GM18868 (cell line): ENCODE data around the gene KMT2C.
"Not testable (repeated sequence)": the region's sequence is repeated elsewhere in the genome, so short reads cannot be mapped to it uniquely, and the experiment has no call there.

ENCODE experiments used
- ATAC-seq: cut with Tn5 transposase; IDR thresholded peaks from one replicate; pipeline ENCODE4 v1.9.1; 2021; ENCODE audit warnings: mild to moderate bottlenecking, moderate library complexity; ENCODE audit not compliant: unreplicated experiment

KMT2C gene

DNA sequence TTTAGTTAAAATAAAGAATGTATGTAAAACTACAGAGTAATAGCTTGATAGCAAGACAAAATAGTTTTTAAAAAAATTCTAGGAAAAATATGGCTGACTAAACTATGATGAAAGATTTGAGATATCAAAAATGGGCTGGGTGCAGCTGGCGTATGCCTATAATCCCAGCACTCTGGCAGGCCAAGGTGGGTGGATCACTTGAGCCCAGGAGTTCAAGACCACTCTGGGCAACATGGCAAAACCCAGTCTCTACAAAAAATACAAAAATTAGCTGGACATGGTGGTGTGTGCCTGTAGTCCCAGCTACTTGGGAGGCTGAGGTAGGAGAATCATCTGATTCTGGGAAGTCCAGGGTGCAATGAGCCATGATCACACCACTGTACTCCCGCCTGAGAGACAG is 29.8 kb downstream of the KMT2C start:
- not testable (repeated sequence) for ATAC-seq

DNA sequence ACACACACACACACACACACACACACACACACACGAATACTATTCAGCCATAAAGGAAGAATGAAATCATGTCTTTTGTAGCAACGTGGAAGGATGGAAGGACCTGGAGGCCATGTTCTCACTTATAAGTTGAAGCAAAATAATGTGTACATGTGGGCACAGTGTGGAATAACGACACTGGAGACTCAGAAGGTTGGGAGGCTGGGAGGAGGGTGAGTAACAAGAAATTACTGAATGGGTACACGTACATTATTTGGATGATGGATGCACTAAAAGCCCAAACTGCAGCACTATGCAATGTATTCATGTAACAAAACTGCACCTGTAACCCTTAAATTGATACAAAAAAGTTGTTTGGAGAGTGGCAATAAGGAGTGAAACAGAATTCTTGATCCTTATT is 32.1 kb downstream of the KMT2C start:
- ATAC-seq, result no peak

DNA sequence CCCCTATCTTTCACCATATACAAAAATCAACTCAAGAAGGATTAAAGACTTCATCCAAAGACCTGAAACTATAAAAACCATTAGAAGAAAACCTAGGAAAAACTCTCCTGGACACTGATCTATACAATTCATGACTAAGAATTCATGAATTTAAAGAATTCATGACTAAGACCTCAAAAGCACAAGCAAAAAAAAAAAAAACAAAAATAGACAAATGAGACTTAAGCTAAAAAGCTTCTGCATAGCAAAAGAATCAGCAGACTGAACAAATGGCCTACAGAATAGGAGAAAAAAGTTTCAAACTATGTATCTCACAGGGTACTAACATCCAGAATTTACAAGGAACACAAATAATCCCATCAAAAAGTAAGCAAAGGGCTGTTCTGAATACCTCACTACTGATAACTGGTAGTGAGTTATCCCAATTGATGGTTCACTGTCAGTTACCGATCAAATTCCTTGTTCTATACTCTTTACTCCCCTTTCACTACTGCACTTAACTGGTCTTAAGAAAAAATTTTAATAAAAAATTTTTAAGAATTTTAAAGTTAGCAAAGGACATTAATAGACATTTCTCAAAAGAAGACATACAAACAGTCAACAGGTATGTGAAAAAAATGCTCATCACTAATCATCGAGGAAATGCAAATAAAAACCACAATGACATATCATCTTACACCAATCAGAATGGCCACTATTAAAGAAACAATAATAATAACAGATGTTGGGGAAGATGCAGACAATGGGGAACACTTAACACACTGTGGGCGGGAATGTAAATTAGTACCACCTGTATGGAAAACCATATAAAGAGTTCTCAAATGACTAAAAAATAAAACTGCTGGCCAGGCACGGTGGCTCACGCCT is 33.2 kb downstream of the KMT2C start:
- ATAC-seq, result no peak

GRCh38 chr7:152399344-152399743 is 36.5 kb downstream of the KMT2C start:
- ATAC-seq, result no peak

- no peak for ATAC-seq
Observed at GRCh38 chr7:152395112-152395511, 40.7 kb downstream of the KMT2C start.

DNA sequence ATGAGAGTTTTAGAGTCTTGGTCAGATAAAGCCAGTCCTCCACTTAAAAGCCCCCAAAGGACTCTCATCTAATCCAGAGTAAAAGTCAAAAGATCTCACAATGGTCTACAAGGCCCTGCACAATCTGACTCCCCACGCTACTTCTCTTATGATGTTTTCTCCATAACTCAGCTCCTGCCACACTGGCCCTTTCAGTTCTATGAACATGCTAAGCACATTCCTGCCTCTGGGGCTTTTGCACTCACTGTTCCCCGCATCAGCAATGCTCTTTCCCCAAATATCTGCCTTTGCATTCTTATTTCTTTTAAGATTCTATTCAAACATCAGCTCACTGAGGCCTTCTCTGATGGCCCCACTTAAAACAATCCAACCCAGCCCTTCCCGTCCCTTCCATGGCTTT is 41.6 kb downstream of the KMT2C start:
- not testable (repeated sequence) for ATAC-seq

DNA sequence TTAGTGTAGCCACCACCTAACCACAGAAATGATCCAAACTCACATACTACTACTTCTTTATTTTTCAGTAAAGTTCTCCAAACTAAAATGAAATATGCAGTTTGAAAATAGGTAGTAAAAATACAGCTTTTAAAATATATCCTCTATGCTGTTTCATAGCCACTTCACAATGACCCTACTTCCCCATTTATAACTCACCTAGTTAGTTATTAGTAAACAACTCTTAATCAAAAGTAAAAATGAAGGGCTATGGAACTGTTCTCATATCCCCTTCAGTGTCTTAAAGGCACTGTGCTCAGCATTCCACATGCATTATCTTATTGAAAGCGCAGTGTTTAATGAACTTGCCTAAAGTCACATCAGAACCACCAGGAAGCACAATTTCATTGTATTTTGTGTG is 43.5 kb downstream of the KMT2C start:
- ATAC-seq, result no peak

DNA sequence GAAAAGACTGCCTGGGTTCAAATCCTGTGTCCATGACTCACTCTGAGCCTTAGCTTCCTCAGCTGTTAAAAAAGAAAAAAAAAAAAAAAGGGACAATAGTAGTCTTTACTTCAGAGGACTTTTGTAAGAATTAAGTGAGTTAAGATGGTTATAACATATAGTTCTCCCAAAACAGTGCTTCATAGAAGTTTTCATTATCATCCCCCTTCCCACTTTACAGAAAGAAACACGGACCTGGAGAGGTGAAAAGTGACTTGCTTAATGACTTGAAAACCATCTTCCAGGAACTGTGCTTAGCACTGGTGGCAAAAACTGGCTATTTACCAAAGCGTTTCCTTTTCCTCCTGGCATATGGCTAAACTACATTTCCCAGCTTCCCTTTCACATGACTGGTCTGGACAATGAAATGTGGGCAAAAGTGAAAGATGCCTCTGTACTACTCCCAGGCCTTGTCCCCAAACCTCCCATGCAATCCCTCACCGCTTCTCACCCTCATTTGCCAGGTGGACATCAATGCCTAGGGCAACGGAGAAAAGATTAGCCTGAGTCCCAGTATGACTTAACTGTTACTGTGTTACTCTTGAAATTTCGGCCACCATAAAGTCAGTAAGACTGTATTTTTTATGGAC is 49.6 kb downstream of the KMT2C start:
- ATAC-seq, result not testable (repeated sequence)

DNA sequence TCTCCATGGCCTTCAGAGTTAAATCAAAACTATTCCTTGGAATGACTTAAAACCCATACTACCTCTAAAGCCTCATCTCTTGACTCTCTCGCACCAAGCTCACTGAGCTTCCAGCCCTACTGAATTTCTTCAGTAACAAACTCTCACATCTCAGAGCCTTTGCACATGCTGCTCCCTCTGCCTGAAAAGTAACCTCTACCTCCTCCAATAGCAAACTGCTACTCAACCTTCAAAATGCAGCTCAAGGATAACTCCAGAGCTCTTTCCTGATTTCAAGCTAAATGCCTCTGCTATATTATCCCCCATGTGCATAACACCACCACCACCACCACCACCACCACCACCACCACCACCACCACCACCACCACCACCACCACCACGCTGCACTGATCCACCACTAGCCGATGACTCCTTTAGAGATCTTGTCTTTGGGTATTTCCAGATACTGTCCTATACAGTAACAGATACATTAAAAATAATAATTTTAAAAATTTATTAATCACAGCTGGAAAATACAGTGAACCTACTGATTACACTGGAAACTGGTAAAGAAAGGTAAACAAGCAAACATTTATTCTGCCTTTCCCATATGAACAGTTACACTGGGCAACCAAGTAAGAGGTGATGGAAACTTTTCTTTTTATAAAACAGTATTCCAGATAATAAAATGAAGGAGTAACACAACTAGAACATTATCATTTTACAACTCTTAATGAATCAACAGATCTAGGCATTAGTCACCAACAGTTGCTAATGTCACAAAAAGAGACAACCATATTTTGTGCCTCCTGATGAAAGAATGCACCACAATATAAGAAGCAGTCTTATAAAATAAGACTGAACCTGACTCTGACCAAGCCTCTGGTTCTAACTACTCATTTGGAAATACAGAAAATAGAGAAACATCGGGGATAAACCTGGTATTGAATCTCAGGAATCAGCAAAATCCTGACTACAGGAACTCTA is 51.3 kb downstream of the KMT2C start:
- not testable (repeated sequence) for ATAC-seq

DNA sequence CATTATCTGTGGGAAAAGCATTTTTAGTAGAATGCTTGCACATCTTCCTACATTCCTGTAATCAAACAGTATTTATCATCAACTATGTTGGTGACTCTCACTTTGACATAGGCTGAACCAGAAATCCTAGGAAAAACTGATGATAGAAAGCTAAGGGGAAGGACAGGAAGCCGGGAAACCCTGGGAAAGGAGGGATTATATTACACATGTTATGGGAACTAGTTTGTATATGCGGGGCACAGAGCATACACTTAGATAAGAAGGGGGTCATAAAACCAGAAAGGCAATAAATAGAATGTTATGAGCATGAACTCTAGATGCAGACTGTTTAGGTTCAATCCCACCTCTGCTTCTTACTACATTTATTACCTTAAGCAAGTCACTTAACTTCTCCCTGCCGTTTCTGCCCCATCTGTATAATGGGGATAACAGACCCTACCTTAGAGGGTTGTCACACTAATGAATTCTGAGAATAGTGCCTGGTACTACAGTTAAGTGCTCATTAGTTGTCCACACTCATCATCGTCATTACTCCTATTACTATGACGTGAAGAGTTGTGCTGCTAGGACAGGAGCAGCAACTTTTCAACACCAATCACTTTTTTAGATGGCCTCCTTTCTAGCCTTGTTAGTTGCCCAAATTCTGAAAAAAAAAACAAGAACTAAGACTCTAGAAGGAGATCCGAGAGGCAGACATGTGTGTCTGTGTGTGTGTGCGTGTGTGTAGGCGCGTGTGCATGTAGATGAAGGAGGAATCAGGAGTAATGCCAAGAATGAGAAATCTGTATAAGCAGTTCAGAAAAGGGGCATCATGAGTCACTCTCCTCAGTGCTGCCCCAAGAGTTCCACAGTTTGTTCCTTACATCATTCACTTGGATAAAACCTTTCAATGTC is 52.2 kb downstream of the KMT2C start:
- ATAC-seq, result no peak

GRCh38 chr7:152382244-152382643 is 53.6 kb downstream of the KMT2C start:
- ATAC-seq, result no peak

DNA sequence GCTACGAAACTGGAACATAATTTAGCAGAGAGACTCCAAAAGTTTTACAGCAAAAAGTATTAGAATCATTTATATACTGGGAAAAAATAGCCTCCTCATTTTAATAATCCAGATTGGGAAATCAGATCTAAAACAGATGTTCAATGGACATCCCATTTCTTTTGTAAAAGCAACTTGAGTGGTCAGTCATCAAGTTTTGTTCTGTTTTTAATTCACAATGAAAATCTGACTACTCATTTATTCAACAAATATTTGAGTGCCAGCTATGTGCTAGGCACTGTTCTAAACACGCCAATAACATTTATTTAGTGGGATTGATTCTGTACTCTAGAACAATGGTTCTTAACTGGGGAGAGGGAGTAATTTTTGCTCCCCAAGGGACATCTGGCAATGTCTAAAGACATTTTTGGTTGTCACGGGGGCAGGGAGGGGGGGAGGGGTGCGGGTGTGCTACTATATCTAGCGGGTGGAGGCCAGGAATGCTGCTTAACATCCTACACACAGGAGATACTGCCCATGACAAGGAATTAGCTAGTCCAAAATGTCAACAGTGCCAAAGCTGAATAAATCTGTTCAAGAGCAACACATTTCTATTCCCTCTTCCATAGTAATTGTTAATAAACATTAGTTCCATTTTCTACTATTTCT is 54.7 kb downstream of the KMT2C start:
- ATAC-seq, result not testable (repeated sequence)

DNA sequence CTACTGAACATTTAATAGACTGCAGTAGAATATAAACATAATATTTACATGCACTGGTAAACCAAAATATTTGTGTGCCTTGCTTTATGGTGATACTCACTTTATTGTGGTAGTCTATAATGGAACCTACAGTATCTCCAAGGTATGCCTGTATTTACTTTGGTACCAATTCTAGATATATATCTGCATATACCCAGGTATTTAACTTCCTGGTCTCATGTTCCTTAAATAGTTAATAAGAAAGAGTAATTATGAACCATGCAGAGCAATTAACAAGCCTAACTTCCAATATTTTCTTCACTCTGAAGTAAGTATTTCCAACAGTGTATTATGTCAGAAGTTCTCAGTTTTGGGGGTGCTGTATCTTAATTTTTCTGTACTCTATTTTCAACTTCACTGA is 57.3 kb downstream of the KMT2C start:
- ATAC-seq, result not testable (repeated sequence)

DNA sequence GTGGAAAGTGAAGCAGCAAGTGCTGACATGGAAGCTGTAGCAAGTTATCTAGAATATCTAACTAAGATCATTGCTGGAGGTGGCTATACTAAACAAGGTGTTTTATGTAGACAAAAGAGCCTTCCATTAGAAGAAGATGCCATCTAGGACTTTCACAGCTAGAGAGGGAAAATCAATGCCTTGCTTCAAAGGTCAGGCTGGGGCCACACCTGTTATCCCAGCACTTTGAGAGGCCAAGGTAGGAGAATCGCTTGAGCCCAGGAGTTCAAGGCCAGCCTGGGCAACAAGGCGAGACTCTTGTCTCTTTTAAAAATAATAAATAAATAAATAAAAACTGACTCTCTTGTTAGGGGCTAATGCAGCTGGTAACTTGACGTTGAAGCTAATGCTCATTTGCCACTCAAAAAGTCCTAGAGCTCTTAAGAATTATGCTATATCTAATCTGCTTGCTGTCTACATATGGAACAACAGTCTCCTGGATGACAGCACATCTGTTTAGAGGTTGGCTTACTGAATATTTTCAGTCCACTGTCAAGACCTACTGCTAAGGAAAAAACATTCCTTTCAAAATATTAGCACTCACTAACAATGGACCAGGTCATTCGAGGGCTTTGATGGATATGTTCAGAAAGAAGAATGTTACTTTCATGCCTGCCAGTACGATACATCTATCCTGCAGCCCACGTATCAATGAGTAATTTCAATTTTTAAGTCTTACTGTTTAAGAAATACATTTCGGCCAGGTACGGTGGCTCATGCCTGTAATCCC is 58.9 kb downstream of the KMT2C start:
- ATAC-seq, result not testable (repeated sequence)

DNA sequence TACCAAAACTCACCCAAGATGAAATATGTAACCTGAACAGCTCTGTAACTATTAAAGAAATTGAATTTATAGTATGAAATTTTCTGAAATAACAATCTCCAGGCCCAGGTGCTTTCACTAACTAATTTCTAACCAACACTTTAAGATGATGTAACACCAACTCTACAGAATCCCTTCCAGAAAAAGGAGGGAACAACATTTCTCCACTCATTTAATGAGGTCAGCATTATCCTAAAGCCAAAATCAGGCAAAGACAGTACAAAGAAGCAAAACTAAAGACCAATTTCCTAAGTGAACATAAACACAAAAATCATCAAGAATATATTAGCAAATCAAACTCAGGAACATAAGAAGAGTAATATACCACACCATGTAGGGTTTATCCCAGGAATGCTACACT is 65.5 kb downstream of the KMT2C start:
- ATAC-seq, result no peak

DNA sequence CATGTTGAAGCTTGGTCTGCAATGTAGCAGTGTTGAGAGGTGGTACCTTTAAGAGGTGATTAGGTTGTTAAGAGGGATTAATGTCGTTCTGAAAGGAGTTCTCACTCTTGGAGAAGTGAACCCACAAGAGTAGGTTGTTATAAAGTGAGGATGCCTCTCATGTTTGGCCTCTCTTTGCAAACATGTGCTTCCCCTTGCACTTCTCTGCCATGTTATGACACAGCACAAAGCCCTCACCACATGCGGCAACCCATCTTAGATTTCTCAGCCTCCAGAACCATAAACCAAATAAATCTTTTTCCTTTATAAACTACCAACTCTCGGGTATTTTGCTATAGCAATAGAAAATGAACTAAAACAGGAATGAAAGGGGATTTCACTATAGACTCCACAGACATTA is 66.3 kb downstream of the KMT2C start:
- ATAC-seq, result no peak

GRCh38 chr7:152367170-152367569 is 68.6 kb downstream of the KMT2C start:
- no peak for ATAC-seq

GRCh38 chr7:152366662-152367061 is 69.1 kb downstream of the KMT2C start:
- ATAC-seq, result no peak
